SK-N-MC (cell line): ENCODE results near the gene CDCA4.
A peak's percentile ranks its signal among the peaks of the same experiment; 100 is the strongest.

Experiments used
- DNase-seq: peaks from one replicate; pipeline ENCODE4 v3.0.0-alpha.2; 2011; ENCODE audit warnings: low read depth, low spot score
- H3K27ac ChIP-seq: fragments of 200-600 bp; sonication (generic); 2 replicates; pipeline ENCODE4 v1.5.1; 2016; ENCODE audit warnings: mixed run types
- H3K36me3 ChIP-seq: fragments of 200-600 bp; sonication (generic); 2 replicates; pipeline ENCODE4 v1.6.1; 2017; ENCODE audit warnings: antibody characterized with exemption, low read length, mixed read lengths; ENCODE audit not compliant: insufficient read depth
- H3K4me3 ChIP-seq: fragments of 200-600 bp; sonication (generic); 2 replicates; pipeline ENCODE4 v1.5.1; 2016
- H3K9ac ChIP-seq: fragments of 200-600 bp; sonication (generic); 2 replicates; pipeline ENCODE4 v1.8.0; 2017; ENCODE audit warnings: mixed run types, mixed read lengths; ENCODE audit not compliant: insufficient read length
- H3K9me3 ChIP-seq: fragments of 200-600 bp; sonication (generic); 2 replicates; pipeline ENCODE4 v1.6.1; 2017; ENCODE audit warnings: low read depth, mild to moderate bottlenecking, antibody characterized with exemption, low read length, moderate library complexity, mixed read lengths
- EZH2 ChIP-seq: fragments of 200-600 bp; sonication (generic); IDR thresholded peaks from one replicate; pipeline ENCODE4 v1.6.1; 2017; ENCODE audit warnings: antibody characterized with exemption
- FOXP2 ChIP-seq: optimal IDR thresholded peaks from 2 replicates; pipeline ENCODE3; 2011; ENCODE audit warnings: mild to moderate bottlenecking, moderate library complexity; ENCODE audit not compliant: insufficient read depth; ENCODE audit errors: extremely low read length, control extremely low read depth
- POLR2AphosphoS5 ChIP-seq: IDR thresholded peaks from 2 replicates; pipeline ENCODE4 v1.6.1; 2012; ENCODE audit warnings: mild to moderate bottlenecking, low read depth, low read length, borderline replicate concordance

CDCA4 gene

DNA sequence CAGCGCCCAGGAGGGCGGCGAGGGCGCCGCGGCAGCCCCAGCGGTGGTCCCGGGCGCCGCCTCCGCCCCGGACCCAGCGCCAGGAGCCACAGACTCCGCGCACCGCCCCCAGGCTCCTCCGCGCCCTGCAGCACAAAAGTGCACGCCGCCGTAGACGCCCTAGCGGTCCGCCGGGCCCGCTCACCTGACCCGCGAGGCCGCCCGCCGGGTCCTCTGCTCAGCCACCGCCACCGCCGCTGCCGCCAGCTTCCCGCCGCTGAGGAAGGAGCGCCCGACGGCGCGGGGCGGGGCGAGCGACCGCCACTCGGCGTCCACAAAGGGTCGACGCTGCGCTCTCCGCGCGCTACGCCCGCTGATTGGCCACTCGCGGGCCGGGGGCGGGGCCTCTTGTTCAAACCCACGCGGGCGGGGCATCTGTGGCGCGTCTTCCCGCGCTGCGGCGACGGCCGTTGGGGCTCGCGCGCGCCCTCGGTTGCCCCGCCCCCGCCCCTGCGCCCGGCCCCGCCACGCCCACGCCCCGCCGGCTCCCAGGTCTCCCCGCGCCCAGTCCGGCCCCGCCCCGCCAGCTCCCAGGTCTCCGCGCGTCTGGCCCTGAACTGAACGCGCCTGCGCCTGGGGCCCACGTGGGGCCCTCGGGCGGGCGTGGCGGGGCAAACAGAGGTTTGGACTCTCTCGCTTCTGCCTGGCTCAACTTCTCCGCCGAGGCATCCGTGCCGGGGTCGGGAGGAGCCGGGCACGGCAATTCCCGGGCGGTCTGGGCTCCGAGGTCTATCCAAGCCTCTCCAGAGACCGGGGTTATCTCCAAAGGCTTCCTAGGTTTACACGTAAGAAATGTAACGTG, at the start of gene CDCA4:
CDCA4 (minus strand) TSS at position 269 of the 841 bp plus-strand sequence. CDS start 9,154 bp downstream, outside the sequence.
- peak within 1 kb of the TSS; percentile 85 for H3K27ac ChIP-seq
- H3K36me3 ChIP-seq, result peaks cover 29% of the 10 kb centered on the region
- peak within 1 kb of the TSS; percentile 99 for H3K9ac ChIP-seq
- no peaks in the 10 kb centered on the region; the same call in 1 of the 2 replicates for H3K9me3 ChIP-seq
- peak; percentile 92 for TF ChIP-seq POLR2AphosphoS5
- TF ChIP-seq FOXP2, result no peak
- no peak for DNase-seq
- H3K4me3 ChIP-seq, result peak within 1 kb of the TSS; percentile 95

DNA sequence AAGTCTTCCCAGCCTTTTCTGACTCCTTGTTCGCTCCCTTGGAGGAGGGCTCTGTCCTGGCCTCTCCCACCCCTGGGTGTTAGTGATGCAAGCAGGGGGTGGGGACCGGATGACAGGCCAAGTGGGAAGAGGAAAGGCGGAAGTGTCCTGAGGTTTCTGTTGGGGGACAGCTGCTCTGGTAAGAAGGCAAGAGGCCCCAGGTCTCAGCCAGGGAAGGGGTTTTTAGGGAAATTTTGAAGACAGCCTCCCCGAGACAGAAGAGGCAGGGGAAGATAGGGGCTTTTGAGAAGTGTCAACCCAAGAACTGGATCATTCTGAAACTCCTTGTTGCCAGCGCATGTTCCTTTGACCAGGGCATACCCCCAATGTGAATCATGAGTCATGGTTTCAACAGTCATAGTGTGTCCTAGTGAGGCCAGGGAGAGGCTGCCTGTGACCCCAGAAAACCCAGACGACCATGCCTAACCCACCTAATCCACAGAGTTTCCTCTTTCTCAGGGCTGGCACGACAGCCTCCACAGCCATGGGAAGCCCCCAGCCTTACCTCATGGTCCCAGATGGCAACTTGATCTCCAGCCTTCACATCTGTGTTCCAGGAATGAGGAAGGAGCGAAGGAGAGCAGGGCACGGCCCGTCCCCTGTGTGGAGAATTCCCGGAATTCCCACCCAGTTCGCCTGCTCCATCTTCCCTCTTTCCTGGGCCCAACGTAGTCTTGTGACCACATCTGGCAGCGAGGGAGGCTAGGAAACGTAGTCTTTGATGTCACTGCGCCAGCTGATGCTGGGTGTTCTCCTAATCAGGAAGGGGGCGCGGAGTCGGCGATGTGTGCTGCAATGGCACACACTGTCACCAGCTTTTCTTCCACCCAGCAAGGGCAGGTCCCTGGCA, 49.2 kb upstream of the CDCA4 start:
- H3K27ac ChIP-seq, result no peak overlapping the region
- H3K9ac ChIP-seq, result no peak overlapping the region
- no peak for DNase-seq
- TF ChIP-seq EZH2, result no peak
- TF ChIP-seq POLR2AphosphoS5, result no peak
- TF ChIP-seq FOXP2, result no peak
- no peaks in the 10 kb centered on the region for H3K36me3 ChIP-seq
- no peaks in the 10 kb centered on the region for H3K9me3 ChIP-seq
- H3K4me3 ChIP-seq, result no peak overlapping the region

DNA sequence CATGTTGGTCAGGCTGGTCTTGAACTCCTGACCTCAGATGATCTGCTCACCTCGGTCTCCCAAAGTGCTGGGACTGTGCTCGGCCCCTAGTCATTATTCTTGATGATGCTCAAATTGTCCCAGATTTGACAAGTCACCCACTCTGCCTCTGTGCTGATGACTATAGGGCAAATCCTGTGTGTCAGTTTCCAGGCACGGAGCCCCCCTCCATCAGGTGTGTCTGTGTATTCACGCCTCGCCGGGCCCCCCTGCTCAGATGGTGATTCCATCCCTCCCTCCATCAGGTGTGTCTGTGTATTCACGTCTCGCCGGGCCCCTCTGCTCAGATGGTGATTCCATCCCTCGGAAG, 48.6 kb upstream of the CDCA4 start:
- TF ChIP-seq POLR2AphosphoS5 (no peak), FOXP2 (no peak), EZH2 (no peak)
- Histone ChIP-seq H3K9me3 (no peaks in the 10 kb centered on the region), H3K36me3 (no peaks in the 10 kb centered on the region), H3K27ac (no peak overlapping the region), H3K9ac (no peak overlapping the region), H3K4me3 (no peak overlapping the region)
- no peak for DNase-seq

DNA sequence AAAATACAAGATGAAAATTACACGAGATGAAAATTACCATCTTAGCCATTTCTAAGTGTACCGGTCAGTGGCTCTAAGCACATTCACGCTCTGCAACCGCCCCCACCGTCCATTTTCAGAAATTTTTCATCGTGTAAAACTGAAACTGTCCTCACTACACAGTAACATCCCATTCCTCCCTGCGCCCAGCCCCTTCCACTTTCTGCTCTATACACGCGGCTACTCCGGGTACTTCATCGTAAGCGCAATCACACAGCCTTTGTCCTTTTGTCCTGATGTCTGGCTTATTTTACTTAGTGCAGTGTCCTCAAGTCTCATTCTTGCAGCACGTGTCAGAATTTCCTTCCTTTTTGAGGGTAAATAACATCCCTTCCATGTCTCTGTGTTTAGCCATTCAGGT, 47.9 kb upstream of the CDCA4 start:
- DNase-seq, result no peak
- TF ChIP-seq EZH2, result no peak
- TF ChIP-seq FOXP2, result no peak
- TF ChIP-seq POLR2AphosphoS5, result no peak
- Histone ChIP-seq H3K9me3 (no peaks in the 10 kb centered on the region), H3K9ac (no peak overlapping the region), H3K27ac (no peak overlapping the region), H3K4me3 (no peak overlapping the region), H3K36me3 (no peaks in the 10 kb centered on the region)

DNA sequence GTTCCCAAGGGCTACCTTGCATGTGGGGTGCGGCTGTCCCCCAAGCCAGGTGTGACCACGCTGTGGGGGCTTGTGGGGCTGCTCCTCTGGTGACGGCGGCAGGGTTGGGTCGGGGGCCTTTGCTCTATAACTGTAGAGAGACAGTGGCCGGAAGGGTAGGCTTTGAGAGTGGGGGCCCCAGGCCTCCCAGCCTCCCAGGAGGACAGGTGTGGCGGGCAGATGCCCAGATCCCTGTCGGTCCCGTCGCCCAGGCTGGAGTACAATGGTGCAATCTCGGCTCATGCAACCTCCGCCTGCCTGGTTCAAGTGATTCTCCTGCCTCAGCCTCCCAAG, 47.1 kb upstream of the CDCA4 start:
- Histone ChIP-seq H3K27ac (no peak overlapping the region), H3K4me3 (no peak overlapping the region), H3K9ac (no peak overlapping the region), H3K9me3 (no peaks in the 10 kb centered on the region), H3K36me3 (no peaks in the 10 kb centered on the region)
- no peak for TF ChIP-seq FOXP2
- TF ChIP-seq POLR2AphosphoS5, result no peak
- no peak for TF ChIP-seq EZH2
- DNase-seq, result no peak

DNA sequence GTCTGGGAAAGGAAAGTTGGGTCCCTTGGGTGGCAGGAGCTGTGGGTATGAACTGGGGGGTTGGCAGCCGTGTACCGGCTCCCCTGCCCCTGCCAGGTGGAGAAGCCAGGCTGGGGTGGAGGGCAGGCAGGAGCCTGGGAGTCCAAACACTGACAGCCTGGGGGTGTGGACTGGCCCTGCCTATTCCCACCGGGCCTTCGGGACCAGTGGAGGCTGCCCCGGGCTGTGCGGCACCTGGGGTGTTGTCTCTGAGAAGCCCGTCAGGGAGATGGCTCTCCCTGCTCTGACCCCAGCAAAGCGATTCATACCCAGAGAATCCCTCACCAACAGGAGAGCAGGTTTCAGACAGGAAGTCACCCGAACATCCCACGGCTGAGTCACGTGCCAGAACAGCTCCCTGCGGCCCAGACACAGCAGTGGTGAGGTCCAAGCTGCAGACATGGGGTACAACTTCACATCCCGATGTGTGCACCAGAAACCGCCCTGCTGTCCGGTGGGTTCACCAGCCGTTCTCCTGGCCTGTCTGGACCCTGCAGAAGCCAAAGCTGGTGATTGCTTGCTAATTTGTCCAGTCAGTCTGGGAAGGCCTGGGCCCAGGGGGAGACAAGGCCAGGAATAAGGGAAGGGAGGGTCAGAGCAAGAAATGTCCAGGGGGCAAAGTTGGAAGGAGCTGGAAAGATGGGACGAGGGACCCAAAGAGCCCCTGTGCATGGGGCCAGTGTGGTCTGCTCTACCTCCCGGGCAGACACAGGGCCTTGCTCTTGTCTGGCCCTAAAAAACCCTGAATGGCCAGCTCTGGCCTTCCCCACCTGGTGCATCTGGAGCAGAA, 46.5 kb upstream of the CDCA4 start:
- H3K9me3 ChIP-seq, result no peaks in the 10 kb centered on the region
- TF ChIP-seq FOXP2 (no peak), EZH2 (no peak), POLR2AphosphoS5 (no peak)
- H3K36me3 ChIP-seq, result no peaks in the 10 kb centered on the region
- H3K9ac ChIP-seq, result no peak overlapping the region
- DNase-seq, result no peak
- H3K27ac ChIP-seq, result no peak overlapping the region
- no peak overlapping the region for H3K4me3 ChIP-seq

- Histone ChIP-seq H3K9me3 (no peaks in the 10 kb centered on the region), H3K27ac (no peak overlapping the region), H3K36me3 (no peaks in the 10 kb centered on the region), H3K9ac (no peak overlapping the region), H3K4me3 (no peak overlapping the region)
- no peak for TF ChIP-seq POLR2AphosphoS5
- no peak for TF ChIP-seq FOXP2
- TF ChIP-seq EZH2, result no peak
- no peak for DNase-seq
Measured at GRCh38 chr14:105066240-105067071, 45.6 kb upstream of the CDCA4 start.
